Body of pancreas (tissue), 4 donors: ENCODE measurements around the gene CRNKL1.

Experiments
- CTCF ChIP-seq, 7 experiments: fragments of 450-650 bp in 4 of 7; fragments of 200-600 bp in 3 of 7; sonication (generic) in 3 of 7; IDR thresholded peaks; one replicate each; pipeline ENCODE4 v1.5.1; 2016 to 2019; ENCODE audit warnings: antibody characterized with exemption in 7 of 7
- POLR2A ChIP-seq, 3 donors: fragments of 450-650 bp; IDR thresholded peaks; one replicate each; pipeline ENCODE4 v1.6.1; 2016; ENCODE audit warnings: antibody characterized with exemption in 3 of 3, mild to moderate bottlenecking in 2 of 3

GRCh38 chr20:20079102-20079784, 27.0 kb upstream of the CRNKL1 start:
- TF ChIP-seq CTCF (IDR thresholded peaks at IDR 0.05) (no peak), POLR2A (IDR thresholded peaks at IDR 0.05) (no peak)
